Lower leg skin (tissue), 3 donors: ENCODE results near the gene PEDS1.

Experiments used
- CTCF ChIP-seq, 3 donors: fragments of 450-650 bp; IDR thresholded peaks; one replicate each; pipeline ENCODE4 v1.5.1; 2016; ENCODE audit warnings: antibody characterized with exemption in 3 of 3, mild to moderate bottlenecking in 3 of 3, moderate library complexity in 2 of 3
- POLR2A ChIP-seq, 2 donors: fragments of 450-650 bp; IDR thresholded peaks; one replicate each; pipeline ENCODE4 v1.6.1; 2016 to 2017; ENCODE audit warnings: antibody characterized with exemption in 2 of 2, mild to moderate bottlenecking in 1 of 2, moderate library complexity in 1 of 2

GRCh38 chr20:50192364-50193198 is 39.1 kb upstream of the PEDS1 start:
- no peak for TF ChIP-seq CTCF (IDR thresholded peaks at IDR 0.05)
- no peak for TF ChIP-seq POLR2A (IDR thresholded peaks at IDR 0.05)
